Measurements from ENCODE around the gene ANXA8L1. TPM values are rescaled to one million over a fixed set of nuclear protein-coding genes. Genes with fewer than 3 reads are reported as not detected.
A peak's percentile ranks its signal among the peaks of the same experiment; 100 is the strongest.
"Not testable (repeated sequence)": the region's sequence is repeated elsewhere in the genome, so short reads cannot be mapped to it uniquely, and the experiment has no call there.

Gene ANXA8L1
- total RNA-seq, 1 experiment from 2014 or later: not detected

GRCh38 chr10:46397767-46398166, 22.2 kb downstream of the ANXA8L1 start:
- DNase-seq (ENCODE audit: low spot score): not testable (repeated sequence)

GRCh38 chr10:46398212-46398886, 22.8 kb downstream of the ANXA8L1 start:
- peak; percentile 32 for DNase-seq (ENCODE audit: low spot score)

DNA sequence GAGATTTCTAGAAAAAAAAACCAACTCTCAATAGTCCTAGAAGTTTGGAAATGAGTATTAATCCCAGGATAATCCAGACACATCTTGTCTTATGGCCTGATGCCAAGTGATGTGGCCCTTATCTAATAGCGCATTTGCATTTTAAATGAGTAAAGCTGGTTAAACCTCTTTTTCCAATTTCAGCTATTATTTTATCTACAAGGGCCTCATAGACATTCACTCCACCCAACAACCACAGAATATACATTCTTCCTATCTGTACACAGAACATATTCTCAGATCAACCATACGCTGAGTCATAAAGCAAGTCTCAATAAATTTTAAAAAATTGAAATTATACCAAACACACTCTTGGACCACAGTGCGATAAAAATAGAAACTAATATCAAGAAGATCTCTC, 34.0 kb downstream of the ANXA8L1 start:
- not testable (repeated sequence) for DNase-seq (ENCODE audit: low spot score)

DNA sequence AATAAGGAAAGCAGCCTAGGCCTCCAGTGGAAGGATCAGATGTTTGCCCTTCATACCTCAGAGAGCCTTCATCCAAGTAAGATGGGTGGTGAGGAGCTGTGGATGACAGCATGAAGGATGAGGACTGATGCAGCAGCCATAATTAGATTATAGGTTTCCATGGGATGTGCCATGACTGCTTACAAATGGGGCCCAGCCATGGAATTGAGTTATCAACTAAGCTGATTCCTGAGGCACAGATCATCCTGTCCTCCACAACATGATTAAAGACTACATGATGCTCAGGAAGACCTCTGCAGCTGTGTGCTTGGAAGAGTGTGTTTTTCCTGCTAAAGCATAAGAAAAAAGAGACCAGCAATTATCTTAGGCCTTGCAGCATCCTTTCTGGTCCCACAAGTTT, 35.5 kb downstream of the ANXA8L1 start:
- DNase-seq (ENCODE audit: low spot score): not testable (repeated sequence)

GRCh38 chr10:46412665-46413064, 37.1 kb downstream of the ANXA8L1 start:
- DNase-seq (ENCODE audit: low spot score): not testable (repeated sequence)

- DNase-seq (ENCODE audit: low spot score): not testable (repeated sequence)
These were observed 39.7 kb downstream of the ANXA8L1 start for GRCh38 chr10:46415291-46415690.

DNA sequence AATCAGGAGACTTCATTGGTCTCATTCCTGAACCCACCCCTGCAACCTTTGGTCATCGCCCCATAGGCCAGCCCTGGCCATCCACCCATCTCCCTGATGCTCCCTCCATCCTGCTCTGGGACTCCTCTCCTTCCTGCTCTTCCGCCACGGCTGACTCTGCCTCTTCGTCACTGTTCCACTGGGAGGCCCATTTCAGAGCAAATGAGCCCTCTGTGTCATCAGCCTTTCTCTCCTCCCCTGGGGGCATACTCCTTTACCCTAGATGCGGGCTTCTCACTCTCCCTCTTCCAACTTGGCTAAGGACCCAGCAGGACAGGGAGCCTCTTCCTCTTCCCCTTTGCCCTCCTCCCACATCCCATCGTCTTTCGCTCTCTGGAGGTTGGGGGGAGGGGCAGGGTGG, 42.7 kb downstream of the ANXA8L1 start:
- DNase-seq (ENCODE audit: low spot score): not testable (repeated sequence)

DNA sequence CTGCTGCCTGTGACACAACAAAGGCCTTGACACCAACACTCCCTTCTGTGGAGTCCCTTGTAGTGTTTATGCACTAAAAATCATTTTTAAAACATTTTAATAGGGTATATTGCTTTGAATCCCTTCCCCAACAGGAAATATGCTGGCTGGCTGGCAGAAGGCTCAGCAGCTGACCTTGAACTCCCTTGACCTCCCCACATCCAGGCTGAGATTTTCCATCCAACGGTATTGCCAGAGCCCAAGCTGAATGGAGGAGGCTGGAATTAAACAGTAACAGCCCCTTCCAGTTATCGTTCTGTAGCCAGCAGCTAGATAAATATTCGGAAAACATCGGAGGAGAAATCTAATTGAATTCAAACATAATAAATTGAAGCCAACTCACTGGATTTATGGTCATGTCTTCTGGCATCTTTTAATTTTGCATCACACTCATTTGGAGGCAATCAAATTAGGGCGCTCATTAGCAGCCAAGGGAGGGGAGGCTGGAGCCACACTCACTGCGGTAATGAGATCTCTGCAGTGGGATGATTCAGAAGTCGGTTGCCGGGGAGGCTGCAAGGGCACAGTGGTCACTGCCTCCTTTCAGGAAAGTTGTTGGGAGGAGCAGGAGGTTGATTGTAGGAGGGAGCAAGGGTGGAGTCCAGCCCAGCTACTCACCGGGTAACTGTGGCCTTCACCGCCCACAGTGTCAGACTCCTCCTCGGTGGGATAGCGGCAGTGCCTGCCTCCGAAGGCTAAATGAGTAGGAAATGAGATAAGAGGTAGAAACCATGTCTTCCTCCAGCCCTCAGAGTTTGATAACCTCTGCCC, 44.2 kb downstream of the ANXA8L1 start:
- not testable (repeated sequence) for DNase-seq (ENCODE audit: low spot score)

DNA sequence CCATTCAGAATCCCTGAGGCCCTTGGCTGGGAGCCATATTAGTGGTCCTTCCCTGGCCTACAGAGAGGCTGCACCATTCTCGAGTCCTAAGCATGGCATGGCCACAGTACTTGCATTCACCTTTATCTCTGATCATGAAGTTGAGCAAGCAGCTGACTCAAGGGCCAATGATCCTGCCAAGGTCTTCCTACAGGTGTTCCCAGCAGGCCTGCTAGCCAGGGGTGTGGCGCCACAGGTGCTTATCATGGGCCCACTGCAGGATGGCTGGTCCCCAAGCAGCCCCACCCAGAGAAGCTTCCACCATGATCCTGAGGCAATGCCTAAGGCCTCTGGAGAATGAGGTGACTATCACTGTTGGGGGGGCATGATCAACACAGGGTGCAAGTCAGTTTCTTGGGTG, 48.0 kb downstream of the ANXA8L1 start:
- DNase-seq (ENCODE audit: low spot score): not testable (repeated sequence)

GRCh38 chr10:46440942-46441341, 65.4 kb downstream of the ANXA8L1 start:
- not testable (repeated sequence) for DNase-seq (ENCODE audit: low spot score)

Other genes with a start within 250 kb of the ANXA8L1 start
- not detected in 2 replicates for gene ANTXRL, start 88.8 kb upstream of the ANXA8L1 start, total RNA-seq (2014; rRNA removed; shearing (Covaris generic))
- not detected in 2 replicates for gene NPY4R, start 90.2 kb downstream of the ANXA8L1 start, total RNA-seq (2014; rRNA removed; shearing (Covaris generic))
- gene GPRIN2, start 180.9 kb downstream of the ANXA8L1 start, total RNA-seq (2014; rRNA removed; shearing (Covaris generic)): not detected in 2 replicates
- 0.17 and 3.0 TPM in 2 replicates for gene SYT15, start 203.4 kb downstream of the ANXA8L1 start, total RNA-seq (2014; rRNA removed; shearing (Covaris generic))

All from H4 (cell line).